Mesenchymal stem cell (in vitro differentiated cells and primary cell): Measurements from ENCODE around the gene ERN1.
A peak's percentile ranks its signal among the peaks of the same experiment; 100 is the strongest.

Experiments
- DNase-seq: peaks from one replicate; pipeline ENCODE4 v3.0.0-alpha.2; 2013
- H2AFZ ChIP-seq: one replicate; pipeline ENCODE4 v1.6.1; 2013; ENCODE audit warnings: low read depth, mild to moderate bottlenecking, control low read depth, inconsistent platforms, low read length, moderate library complexity
- H2AK5ac ChIP-seq: 2 replicates; pipeline ENCODE4 v1.6.1; 2013; ENCODE audit warnings: low read length, moderate library complexity, mild to moderate bottlenecking, inconsistent platforms; ENCODE audit not compliant: severe bottlenecking
- H2BK120ac ChIP-seq: one replicate; pipeline ENCODE4 v1.6.1; 2013; ENCODE audit warnings: low read depth, mild to moderate bottlenecking, inconsistent platforms, low read length, moderate library complexity
- H2BK12ac ChIP-seq, 2 experiments: one replicate each; pipeline ENCODE4 v1.6.1; 2013; ENCODE audit warnings: inconsistent platforms in 2 of 2, low read length in 2 of 2, mild to moderate bottlenecking in 2 of 2, moderate library complexity in 2 of 2, control low read depth in 1 of 2
- H2BK15ac ChIP-seq: one replicate; pipeline ENCODE4 v1.6.1; 2013; ENCODE audit warnings: mild to moderate bottlenecking, low read depth, inconsistent platforms; ENCODE audit not compliant: poor library complexity, severe bottlenecking
- H2BK5ac ChIP-seq: 2 replicates; pipeline ENCODE4 v1.6.1; 2013; ENCODE audit warnings: low read depth, mild to moderate bottlenecking, low read length, control low read depth, inconsistent platforms; ENCODE audit not compliant: poor library complexity, severe bottlenecking
- H3K14ac ChIP-seq, 2 experiments: one replicate each; pipeline ENCODE4 v1.6.1; 2013; ENCODE audit warnings: inconsistent platforms in 2 of 2, low read length in 2 of 2, control low read depth in 1 of 2, mild to moderate bottlenecking in 1 of 2, moderate library complexity in 1 of 2
- H3K18ac ChIP-seq, 2 experiments: one replicate each; pipeline ENCODE4 v1.6.1; 2013; ENCODE audit warnings: inconsistent platforms in 2 of 2, low read length in 2 of 2, control low read depth in 1 of 2, low read depth in 1 of 2, mild to moderate bottlenecking in 1 of 2
- H3K23ac ChIP-seq, 2 experiments: one replicate each; pipeline ENCODE4 v1.6.1; 2013; ENCODE audit warnings: inconsistent platforms in 2 of 2, low read length in 2 of 2, mild to moderate bottlenecking in 2 of 2, moderate library complexity in 2 of 2, control low read depth in 1 of 2
- H3K27ac ChIP-seq: 2 replicates; pipeline ENCODE4 v1.5.1; 2013; ENCODE audit warnings: mild to moderate bottlenecking, moderate library complexity, low read length, control low read depth, inconsistent platforms; ENCODE audit not compliant: poor library complexity, severe bottlenecking
- H3K27me3 ChIP-seq, 2 experiments: 2 replicates each; pipeline versions ENCODE4 v1.6.1 to v1.7.0; 2013; ENCODE audit warnings: low read length in 2 of 2, mild to moderate bottlenecking in 2 of 2, moderate library complexity in 2 of 2, control low read depth in 1 of 2, inconsistent platforms in 1 of 2; ENCODE audit not compliant: control insufficient read depth in 1 of 2, insufficient read depth in 1 of 2
- H3K36me3 ChIP-seq, 2 experiments: 2 replicates each; pipeline versions ENCODE4 v1.6.1 to v1.7.0; 2013; ENCODE audit warnings: low read length in 2 of 2, control low read depth in 1 of 2, inconsistent platforms in 1 of 2, low read depth in 1 of 2, mild to moderate bottlenecking in 1 of 2; ENCODE audit not compliant: insufficient read depth in 2 of 2, control insufficient read depth in 1 of 2
- H3K4ac ChIP-seq, 2 experiments: one replicate each; pipeline ENCODE4 v1.6.1; 2013; ENCODE audit warnings: inconsistent platforms in 2 of 2, low read length in 2 of 2, mild to moderate bottlenecking in 2 of 2, moderate library complexity in 2 of 2, control low read depth in 1 of 2, low read depth in 1 of 2
- H3K4me1 ChIP-seq: 2 replicates; pipeline ENCODE4 v1.6.1; 2013; ENCODE audit warnings: low read depth, low read length, control low read depth; ENCODE audit not compliant: control insufficient read depth, insufficient read depth
- H3K4me2 ChIP-seq: 2 replicates; pipeline ENCODE4 v1.6.1; 2013; ENCODE audit warnings: low read length, mild to moderate bottlenecking, inconsistent platforms; ENCODE audit not compliant: poor library complexity, severe bottlenecking
- H3K4me3 ChIP-seq, 2 experiments: 2 replicates each; pipeline versions ENCODE4 v1.5.1 to v1.7.0; 2013; ENCODE audit warnings: low read length in 2 of 2, mild to moderate bottlenecking in 2 of 2, control low read depth in 1 of 2, low read depth in 1 of 2; ENCODE audit not compliant: insufficient read depth in 1 of 2
- H3K79me1 ChIP-seq: replicated peaks from 2 replicates; pipeline ENCODE4 v1.6.1; 2013; ENCODE audit warnings: mild to moderate bottlenecking, control low read depth, low read length, inconsistent platforms; ENCODE audit not compliant: poor library complexity, severe bottlenecking
- H3K9ac ChIP-seq: 2 replicates; pipeline ENCODE4 v1.7.0; 2013; ENCODE audit warnings: mild to moderate bottlenecking, low read length, moderate library complexity
- H3K9me3 ChIP-seq: 2 replicates; pipeline ENCODE4 v1.7.0; 2013; ENCODE audit warnings: mild to moderate bottlenecking, low read length; ENCODE audit not compliant: control insufficient read depth
- H4K8ac ChIP-seq: one replicate; pipeline ENCODE4 v1.6.1; 2013; ENCODE audit warnings: inconsistent platforms, mild to moderate bottlenecking, low read length, moderate library complexity
- H4K91ac ChIP-seq: one replicate; pipeline ENCODE4 v1.6.1; 2013; ENCODE audit warnings: mild to moderate bottlenecking, low read length, inconsistent platforms
- WGBS: methylation state at CpG from one replicate; pipeline ENCODE4 v1.1.7; 2013; ENCODE audit warnings: mixed read lengths; 5-methylcytosine and 5-hydroxymethylcytosine counted together

Gene ERN1

DNA sequence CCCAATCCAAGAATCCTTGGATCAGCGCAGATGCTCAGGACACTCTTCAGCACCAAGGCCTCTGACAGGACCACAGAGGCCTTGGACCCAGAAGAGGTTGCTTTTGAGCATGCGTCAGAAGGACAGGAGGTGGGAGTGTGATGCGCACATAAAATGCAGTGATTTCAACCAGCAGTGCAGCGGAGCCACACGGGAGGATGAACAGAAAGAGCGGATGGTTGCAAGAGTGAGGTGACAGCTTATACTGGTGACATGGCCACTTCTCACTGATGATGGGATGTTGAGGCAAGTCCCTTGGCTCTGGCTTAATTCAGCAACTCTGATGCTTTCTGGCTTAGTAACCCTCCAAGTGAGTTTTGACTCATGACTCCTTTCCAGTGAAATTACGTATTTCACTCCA lies 25.2 kb upstream of the ERN1 start:
- H2AK5ac ChIP-seq: no peak overlapping the region
- no peak overlapping the region for H4K8ac ChIP-seq
- H3K4me1 ChIP-seq: peaks cover 6% of the 10 kb centered on the region
- H3K18ac ChIP-seq: no peak overlapping the region
- H2BK5ac ChIP-seq: no peak overlapping the region
- H3K4me3 ChIP-seq: no peak overlapping the region
- H3K4ac ChIP-seq: no peak overlapping the region
- no peak overlapping the region for H3K9ac ChIP-seq
- peaks cover 13 to 45% of the 10 kb centered on the region in 2 experiments for H3K36me3 ChIP-seq
- no peaks in the 10 kb centered on the region for H3K9me3 ChIP-seq
- no peak for DNase-seq
- no peak overlapping the region for H2BK12ac ChIP-seq
- WGBS: 97% methylated on average over 7 of the region's 7 CpGs
- H3K4me2 ChIP-seq: no peak overlapping the region
- peak overlapping the region in 1 of 2 experiments; percentile 36 for H3K14ac ChIP-seq
- no peak overlapping the region for H3K23ac ChIP-seq
- H3K79me1 ChIP-seq: no peaks in the 10 kb centered on the region
- no peak overlapping the region for H2BK15ac ChIP-seq
- H3K27me3 ChIP-seq: no peaks in the 10 kb centered on the region
- no peak overlapping the region for H4K91ac ChIP-seq
- no peak overlapping the region for H2AFZ ChIP-seq
- H3K27ac ChIP-seq: no peak overlapping the region
- no peak overlapping the region for H2BK120ac ChIP-seq

- no peaks in the 10 kb centered on the region for H3K27me3 ChIP-seq
These were observed 24.8 kb upstream of the ERN1 start for GRCh38 chr17:64154717-64155116.

GRCh38 chr17:64154313-64154695 lies 24.4 kb upstream of the ERN1 start:
- 90% methylated on average over 2 of the region's 4 CpGs for WGBS

More at GRCh38 chr17:64154717-64155116, 24.8 kb upstream of the ERN1 start:
- no peaks in the 10 kb centered on the region for H3K9me3 ChIP-seq
- H3K27ac ChIP-seq: no peak overlapping the region
- H3K4me3 ChIP-seq: no peak overlapping the region
- no peak overlapping the region for H2BK15ac ChIP-seq
- H3K36me3 ChIP-seq: peaks cover 13 to 48% of the 10 kb centered on the region in 2 experiments
- 86% methylated on average over 9 of the region's 9 CpGs for WGBS
- H3K23ac ChIP-seq: no peak overlapping the region
- no peak overlapping the region for H4K8ac ChIP-seq
- peak overlapping the region in 1 of 2 experiments; percentile 36 for H3K14ac ChIP-seq
- no peak overlapping the region for H2BK12ac ChIP-seq
- no peak overlapping the region for H2BK5ac ChIP-seq
- H3K79me1 ChIP-seq: no peaks in the 10 kb centered on the region
- H3K18ac ChIP-seq: no peak overlapping the region
- no peak overlapping the region for H2AK5ac ChIP-seq
- no peak overlapping the region for H2AFZ ChIP-seq
- no peak overlapping the region for H3K4me2 ChIP-seq
- H3K9ac ChIP-seq: no peak overlapping the region
- H4K91ac ChIP-seq: no peak overlapping the region
- no peak overlapping the region for H2BK120ac ChIP-seq
- peaks cover 6% of the 10 kb centered on the region for H3K4me1 ChIP-seq
- DNase-seq: no peak
- H3K4ac ChIP-seq: no peak overlapping the region

DNA sequence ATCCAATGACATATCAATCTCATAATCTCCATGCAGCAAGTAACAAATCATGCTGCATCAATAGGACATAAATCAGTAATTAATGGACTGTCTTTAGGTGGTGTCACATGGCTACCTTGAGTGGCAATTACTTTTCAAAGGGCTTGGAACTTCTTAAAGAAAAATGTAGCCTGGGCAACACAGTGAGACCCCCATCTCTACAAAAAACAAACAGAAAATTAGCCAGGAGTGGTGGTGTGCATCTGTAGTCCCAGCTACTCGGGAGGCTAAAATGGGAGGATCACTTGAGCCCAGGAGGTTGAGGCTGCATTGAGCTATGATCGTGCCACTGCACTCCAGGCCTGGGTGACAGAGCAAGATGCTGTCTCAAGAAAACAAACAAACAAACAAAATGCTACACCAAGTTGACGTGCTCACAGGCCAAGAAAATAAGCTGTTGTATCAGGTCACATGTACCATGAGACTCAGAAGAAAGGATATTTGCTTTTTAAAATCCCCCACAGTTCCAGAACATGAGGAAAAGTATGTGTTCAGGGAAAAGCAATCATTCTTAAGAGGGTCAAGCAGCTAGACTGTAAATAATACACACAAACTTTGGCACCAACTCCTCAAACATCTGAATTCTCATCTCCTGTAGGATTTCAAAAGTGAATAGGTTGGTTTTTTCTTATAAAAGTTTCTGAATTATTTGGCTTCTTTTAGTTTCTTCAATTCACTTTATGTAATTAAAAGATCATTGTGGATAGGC lies 23.8 kb upstream of the ERN1 start:
- no peak overlapping the region for H4K8ac ChIP-seq
- no peaks in the 10 kb centered on the region for H3K27me3 ChIP-seq
- no peak overlapping the region for H2AK5ac ChIP-seq
- no peak overlapping the region for H3K4ac ChIP-seq
- H2BK5ac ChIP-seq: no peak overlapping the region
- peaks cover 5% of the 10 kb centered on the region for H3K4me1 ChIP-seq
- H2BK12ac ChIP-seq: no peak overlapping the region
- H3K9ac ChIP-seq: no peak overlapping the region
- H3K9me3 ChIP-seq: no peaks in the 10 kb centered on the region
- no peak overlapping the region for H2BK15ac ChIP-seq
- H3K27ac ChIP-seq: no peak overlapping the region
- H3K79me1 ChIP-seq: no peaks in the 10 kb centered on the region
- H2BK120ac ChIP-seq: no peak overlapping the region
- no peak overlapping the region for H3K18ac ChIP-seq
- H3K4me3 ChIP-seq: no peak overlapping the region
- H2AFZ ChIP-seq: no peak overlapping the region
- peaks cover 10 to 55% of the 10 kb centered on the region in 2 experiments for H3K36me3 ChIP-seq
- no peak overlapping the region for H3K23ac ChIP-seq
- DNase-seq: no peak
- no peak overlapping the region for H3K14ac ChIP-seq
- H3K4me2 ChIP-seq: no peak overlapping the region
- no peak overlapping the region for H4K91ac ChIP-seq
- WGBS: 96% methylated on average over 2 of the region's 3 CpGs

More at GRCh38 chr17:64154313-64154695, 24.4 kb upstream of the ERN1 start:
- Histone ChIP-seq H3K18ac (no peak overlapping the region), H2BK5ac (no peak overlapping the region), H2AFZ (no peak overlapping the region), H3K9ac (no peak overlapping the region), H3K4me1 (peaks cover 6% of the 10 kb centered on the region), H3K79me1 (no peaks in the 10 kb centered on the region), H4K8ac (no peak overlapping the region), H2BK12ac (no peak overlapping the region), H3K27ac (no peak overlapping the region), H3K4me2 (no peak overlapping the region), H2BK15ac (no peak overlapping the region), H3K14ac (no peak overlapping the region), H3K4me3 (no peak overlapping the region), H2BK120ac (no peak overlapping the region), H3K23ac (no peak overlapping the region), H4K91ac (no peak overlapping the region), H3K9me3 (no peaks in the 10 kb centered on the region), H3K27me3 (no peaks in the 10 kb centered on the region), H3K4ac (no peak overlapping the region), H3K36me3 (peaks cover 13 to 49% of the 10 kb centered on the region in 2 experiments), H2AK5ac (no peak overlapping the region)
- no peak for DNase-seq
